Measurements from ENCODE around the gene DIABLO. TPM values are rescaled to one million over a fixed set of nuclear protein-coding genes. Genes with fewer than 3 reads are reported as not detected.

The DIABLO gene
- total RNA-seq, 2 donors from 2014 or later = 15.8 to 28.3 TPM

GRCh38 chr12:122190842-122191668, 34.8 kb downstream of the DIABLO start:
- H3K4me1 ChIP-seq = no peaks in the 10 kb centered on the region
- DNase-seq (peak; percentile 74 to 83 (median 79)), ATAC-seq (peak; percentile 92)
- no peak overlapping the region for H3K4me3 ChIP-seq
- no peaks in the 10 kb centered on the region for H3K27me3 ChIP-seq
- no peak overlapping the region for H3K27ac ChIP-seq
- WGBS, 2 donors = 51 to 52% methylated on average over 18 of the region's 18 CpGs
- intact Hi-C loops (cut with DNase I) = loop anchor here (5.0 to 10.0 kb wide), 2 partner anchors 134 to 266 kb away; no protein-coding TSS in a partner anchor
- no peaks in the 10 kb centered on the region for H3K9me3 ChIP-seq
- H3K36me3 ChIP-seq (replicated peaks in 1 of 2; ENCODE audit: insufficient read depth in 1 of 2, low read depth in 2 of 2) = no peaks in the 10 kb centered on the region
- TF ChIP-seq POLR2A (IDR thresholded peaks at IDR 0.05) = no peak
- peak; percentile 69 to 88 (median 84) for TF ChIP-seq CTCF (IDR thresholded peaks at IDR 0.05)

- Histone ChIP-seq H3K27me3 (no peaks in the 10 kb centered on the region), H3K27ac (no peak overlapping the region), H3K36me3 (replicated peaks in 1 of 2; ENCODE audit: insufficient read depth in 1 of 2, low read depth in 2 of 2) (no peaks in the 10 kb centered on the region), H3K9me3 (no peaks in the 10 kb centered on the region), H3K4me3 (no peak overlapping the region), H3K4me1 (no peaks in the 10 kb centered on the region)
- WGBS, 2 donors = 75 to 76% methylated on average over 17 to 34 of the region's 34 CpGs
- ATAC-seq (no peak), DNase-seq (no peak)
- TF ChIP-seq POLR2A (IDR thresholded peaks at IDR 0.05) (no peak), CTCF (IDR thresholded peaks at IDR 0.05) (no peak)
- intact Hi-C loops (cut with DNase I) = loop anchor here (5.0 to 10.0 kb wide), 2 partner anchors 133 to 265 kb away; no protein-coding TSS in a partner anchor
Observed at GRCh38 chr12:122189626-122190475, 36.0 kb downstream of the DIABLO start.

- WGBS, 2 donors = 79 to 100% methylated on average over 1 to 12 of the region's 12 CpGs
- DNase-seq = no peak
- intact Hi-C loops (cut with DNase I) = no loop called here
- no peaks in the 10 kb centered on the region for H3K27me3 ChIP-seq
- H3K9me3 ChIP-seq = no peaks in the 10 kb centered on the region
- no peak overlapping the region for H3K4me3 ChIP-seq
- no peak for ATAC-seq
- no peaks in the 10 kb centered on the region for H3K36me3 ChIP-seq (replicated peaks in 1 of 2; ENCODE audit: insufficient read depth in 1 of 2, low read depth in 2 of 2)
- TF ChIP-seq POLR2A (IDR thresholded peaks at IDR 0.05) (no peak), CTCF (IDR thresholded peaks at IDR 0.05) (no peak)
- H3K4me1 ChIP-seq = peaks cover 11% of the 10 kb centered on the region
- H3K27ac ChIP-seq = no peak overlapping the region
Observed at GRCh38 chr12:122187466-122187865, 38.4 kb downstream of the DIABLO start.

GRCh38 chr12:122185494-122186082, 40.3 kb downstream of the DIABLO start:
- intact Hi-C loops (cut with DNase I) = no loop called here
- H3K4me1 ChIP-seq = peaks cover 11% of the 10 kb centered on the region
- WGBS, 2 donors = 70 to 77% methylated on average over 4 to 9 of the region's 10 CpGs
- H3K27me3 ChIP-seq = no peaks in the 10 kb centered on the region
- H3K4me3 ChIP-seq = no peak overlapping the region
- H3K27ac ChIP-seq = no peak overlapping the region
- H3K9me3 ChIP-seq = no peaks in the 10 kb centered on the region
- ATAC-seq (no peak), DNase-seq (no peak)
- no peaks in the 10 kb centered on the region for H3K36me3 ChIP-seq (replicated peaks in 1 of 2; ENCODE audit: insufficient read depth in 1 of 2, low read depth in 2 of 2)
- TF ChIP-seq POLR2A (IDR thresholded peaks at IDR 0.05) (no peak), CTCF (IDR thresholded peaks at IDR 0.05) (no peak)

Measured in body of pancreas (tissue), 4 donors.